Upper lobe of left lung (tissue), 4 donors: Measurements from ENCODE around the gene TRAF3.

Source experiments
- EP300 ChIP-seq, 4 donors: sonication (generic); formaldehyde crosslinking; IDR thresholded peaks; one replicate each; pipeline ENCODE4 v1.5.1; 2017; ENCODE audit warnings: antibody characterized with exemption in 4 of 4, control low read depth in 2 of 4
- POLR2A ChIP-seq, 4 donors: fragments of 450-650 bp; IDR thresholded peaks; one replicate each; pipeline ENCODE4 v1.5.1; 2016 to 2017; ENCODE audit warnings: antibody characterized with exemption in 4 of 4, mild to moderate bottlenecking in 2 of 4
- POLR2AphosphoS5 ChIP-seq, 2 donors: sonication (generic); formaldehyde crosslinking; IDR thresholded peaks; one replicate each; pipeline ENCODE4 v1.5.1; 2017; ENCODE audit warnings: antibody characterized with exemption in 2 of 2
- TF ChIP-seq, protein P1 (sequence below), 6 experiments: fragments of 450-650 bp in 4 of 6; fragments of 200-600 bp in 2 of 6; sonication (generic) in 2 of 6; IDR thresholded peaks; one replicate each; pipeline ENCODE4 v1.5.1; 2016 to 2019; ENCODE audit warnings: antibody characterized with exemption in 6 of 6

DNA sequence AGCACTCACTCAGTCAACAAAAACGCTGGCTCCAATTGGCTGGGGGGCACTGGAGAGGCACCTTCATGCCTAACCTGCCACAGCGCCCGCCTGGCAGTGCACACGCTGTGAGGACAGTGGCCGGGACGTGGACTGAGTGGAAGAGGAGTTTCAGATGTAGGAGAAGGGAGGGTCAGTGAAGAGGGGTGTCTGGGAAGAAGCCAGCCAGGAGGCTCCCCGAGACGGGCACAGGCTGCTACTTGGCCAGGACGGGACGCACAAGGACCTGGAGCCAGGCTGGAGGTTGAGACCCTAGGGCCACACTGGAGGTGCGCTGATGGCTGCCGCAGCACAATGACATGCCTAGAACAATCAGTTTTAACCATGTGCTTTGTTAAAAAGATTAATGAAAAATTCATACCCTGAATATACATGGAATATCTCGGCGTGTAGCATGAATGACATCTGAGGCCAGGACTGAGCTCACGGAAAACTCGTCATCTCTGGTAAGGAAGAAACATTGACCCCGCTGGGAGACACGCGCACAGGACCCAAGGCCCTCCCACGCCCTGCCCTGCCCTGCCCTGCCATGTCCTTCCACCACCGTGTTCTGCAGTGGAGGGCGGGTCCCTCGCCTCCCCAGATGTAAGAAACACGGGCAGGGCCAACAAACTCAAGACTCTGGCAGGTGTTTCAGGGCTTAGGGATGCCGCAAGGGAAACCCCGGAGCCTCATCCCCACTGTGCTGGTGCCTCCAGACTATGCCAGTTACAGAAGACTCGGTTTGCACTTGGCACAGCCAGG lies 170.3 kb downstream of the TRAF3 start:
- TF ChIP-seq, protein P1, sequence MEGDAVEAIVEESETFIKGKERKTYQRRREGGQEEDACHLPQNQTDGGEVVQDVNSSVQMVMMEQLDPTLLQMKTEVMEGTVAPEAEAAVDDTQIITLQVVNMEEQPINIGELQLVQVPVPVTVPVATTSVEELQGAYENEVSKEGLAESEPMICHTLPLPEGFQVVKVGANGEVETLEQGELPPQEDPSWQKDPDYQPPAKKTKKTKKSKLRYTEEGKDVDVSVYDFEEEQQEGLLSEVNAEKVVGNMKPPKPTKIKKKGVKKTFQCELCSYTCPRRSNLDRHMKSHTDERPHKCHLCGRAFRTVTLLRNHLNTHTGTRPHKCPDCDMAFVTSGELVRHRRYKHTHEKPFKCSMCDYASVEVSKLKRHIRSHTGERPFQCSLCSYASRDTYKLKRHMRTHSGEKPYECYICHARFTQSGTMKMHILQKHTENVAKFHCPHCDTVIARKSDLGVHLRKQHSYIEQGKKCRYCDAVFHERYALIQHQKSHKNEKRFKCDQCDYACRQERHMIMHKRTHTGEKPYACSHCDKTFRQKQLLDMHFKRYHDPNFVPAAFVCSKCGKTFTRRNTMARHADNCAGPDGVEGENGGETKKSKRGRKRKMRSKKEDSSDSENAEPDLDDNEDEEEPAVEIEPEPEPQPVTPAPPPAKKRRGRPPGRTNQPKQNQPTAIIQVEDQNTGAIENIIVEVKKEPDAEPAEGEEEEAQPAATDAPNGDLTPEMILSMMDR (IDR thresholded peaks at IDR 0.05), result no peak
- TF ChIP-seq POLR2A (IDR thresholded peaks at IDR 0.05), result no peak
- TF ChIP-seq POLR2AphosphoS5 (IDR thresholded peaks at IDR 0.05), result no peak
- no peak for TF ChIP-seq EP300 (IDR thresholded peaks at IDR 0.05)
